Measurements from ENCODE around the gene HIGD2A. TPM values are rescaled to one million over a fixed set of nuclear protein-coding genes. Genes with fewer than 3 reads are reported as not detected.
A peak's percentile ranks its signal among the peaks of the same experiment; 100 is the strongest.

Gene HIGD2A
- total and polyA plus RNA-seq, 9 of the 15 experiments (the other 6 are each of a cell fraction or from before 2014, with no cell fraction given) = 94.7 to 264 (median 163) TPM

DNA sequence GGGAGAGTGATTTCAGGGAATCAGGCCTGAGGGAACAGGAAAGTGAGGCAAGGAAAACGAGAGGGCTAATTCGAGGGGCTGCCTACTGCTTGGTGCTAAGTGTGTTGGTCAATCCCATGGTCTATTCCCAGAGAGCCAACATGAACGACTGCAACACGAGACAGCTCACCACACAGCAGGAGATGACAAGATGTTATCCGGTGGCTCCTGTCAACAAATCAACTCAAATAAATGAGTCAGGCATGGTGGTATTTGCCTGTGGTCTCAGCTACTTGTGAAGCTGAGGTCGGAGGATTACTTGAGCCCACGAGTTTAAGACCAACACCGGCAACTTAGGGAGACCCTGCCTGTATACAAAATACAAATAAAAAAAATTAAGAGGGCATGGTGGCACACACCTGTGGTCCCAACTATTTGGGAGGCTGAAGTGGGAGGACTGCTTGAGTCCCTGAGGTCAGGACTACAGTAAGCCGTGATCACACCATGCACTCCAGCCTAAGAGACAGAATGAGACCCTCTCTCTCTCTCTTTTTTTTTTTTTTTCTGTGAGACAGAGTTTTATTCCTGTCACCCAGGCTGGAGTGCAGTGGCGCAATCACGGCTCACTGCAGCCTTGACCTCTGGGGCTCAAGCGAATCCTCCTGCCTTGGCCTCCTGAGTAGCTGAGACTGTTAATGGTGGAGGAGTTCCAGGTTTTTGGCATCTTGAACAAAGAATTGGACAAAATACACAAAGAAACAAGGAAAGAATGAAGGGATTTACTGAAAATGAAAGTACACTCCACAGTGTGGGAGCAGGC lies 50.6 kb downstream of the HIGD2A start (continued):
- peak; percentile 90 for TF ChIP-seq BHLHE40 (IDR thresholded peaks at IDR 0.05; ENCODE audit: low read length)
- peak; percentile 86 for TF ChIP-seq FOSL1 (tag; conservative IDR thresholded peaks at IDR 0.05)
- TF ChIP-seq, protein P1, sequence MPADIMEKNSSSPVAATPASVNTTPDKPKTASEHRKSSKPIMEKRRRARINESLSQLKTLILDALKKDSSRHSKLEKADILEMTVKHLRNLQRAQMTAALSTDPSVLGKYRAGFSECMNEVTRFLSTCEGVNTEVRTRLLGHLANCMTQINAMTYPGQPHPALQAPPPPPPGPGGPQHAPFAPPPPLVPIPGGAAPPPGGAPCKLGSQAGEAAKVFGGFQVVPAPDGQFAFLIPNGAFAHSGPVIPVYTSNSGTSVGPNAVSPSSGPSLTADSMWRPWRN (IDR thresholded peaks at IDR 0.05; ENCODE audit: low read depth) = peak; percentile 93
- TF ChIP-seq, protein P2, sequence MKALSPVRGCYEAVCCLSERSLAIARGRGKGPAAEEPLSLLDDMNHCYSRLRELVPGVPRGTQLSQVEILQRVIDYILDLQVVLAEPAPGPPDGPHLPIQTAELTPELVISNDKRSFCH (CRISPR knock-in tag; IDR thresholded peaks at IDR 0.05) = no peak
- TF ChIP-seq, protein P2 (tag; IDR thresholded peaks at IDR 0.05) = no peak
- no peak for TF ChIP-seq POU5F1 (IDR thresholded peaks at IDR 0.05; ENCODE audit: borderline replicate concordance, low read depth, low read length, partially characterized antibody)
- TF ChIP-seq MEIS2 (IDR thresholded peaks at IDR 0.05; ENCODE audit: partially characterized antibody) = peak; percentile 94
- TF ChIP-seq RBBP5 (IDR thresholded peaks at IDR 0.05; ENCODE audit: borderline replicate concordance, insufficient read depth, low read length, poor library complexity, severe bottlenecking) = no peak
- TF ChIP-seq, protein P3, sequence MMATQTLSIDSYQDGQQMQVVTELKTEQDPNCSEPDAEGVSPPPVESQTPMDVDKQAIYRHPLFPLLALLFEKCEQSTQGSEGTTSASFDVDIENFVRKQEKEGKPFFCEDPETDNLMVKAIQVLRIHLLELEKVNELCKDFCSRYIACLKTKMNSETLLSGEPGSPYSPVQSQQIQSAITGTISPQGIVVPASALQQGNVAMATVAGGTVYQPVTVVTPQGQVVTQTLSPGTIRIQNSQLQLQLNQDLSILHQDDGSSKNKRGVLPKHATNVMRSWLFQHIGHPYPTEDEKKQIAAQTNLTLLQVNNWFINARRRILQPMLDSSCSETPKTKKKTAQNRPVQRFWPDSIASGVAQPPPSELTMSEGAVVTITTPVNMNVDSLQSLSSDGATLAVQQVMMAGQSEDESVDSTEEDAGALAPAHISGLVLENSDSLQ (IDR thresholded peaks at IDR 0.05) = peak; percentile 53; the same call in 1 of the 2 replicates
- TF ChIP-seq SAFB (IDR thresholded peaks at IDR 0.05; ENCODE audit: borderline replicate concordance, low read depth, low read length) = no peak
- TF ChIP-seq JUN (IDR thresholded peaks at IDR 0.05; ENCODE audit: borderline replicate concordance, low read depth, low read length) = peak; percentile 77; the same call in 1 of the 2 replicates
- TF ChIP-seq JUN (CRISPR knock-in tag; IDR thresholded peaks at IDR 0.05; ENCODE audit: borderline replicate concordance) = no peak
- no peak for TF ChIP-seq TARDBP (IDR thresholded peaks at IDR 0.05)
- TF ChIP-seq ARID1B (IDR thresholded peaks at IDR 0.05) = peak; percentile 66
- no peak for TF ChIP-seq ZNF551 (CRISPR knock-in tag; IDR thresholded peaks at IDR 0.05)
- TF ChIP-seq NFATC3 (IDR thresholded peaks at IDR 0.05) = no peak
- 0 out of 4 replicates have a peak, but pooled peaks of 1 of the 2 experiments have one; percentile 29 for TF ChIP-seq FOXA3 (CRISPR knock-in tag; conservative IDR thresholded peaks at IDR 0.05 in 1 of 2, IDR thresholded peaks at IDR 0.05 in 1 of 2)
- no peak for TF ChIP-seq POLR2A (conservative IDR thresholded peaks at IDR 0.05)
- TF ChIP-seq ZNF444 (CRISPR knock-in tag; IDR thresholded peaks at IDR 0.05) = no peak
- TF ChIP-seq POLR2AphosphoS2 (IDR thresholded peaks at IDR 0.05; ENCODE audit: low read length) = no peak
- TF ChIP-seq THRAP3 (IDR thresholded peaks at IDR 0.05; ENCODE audit: borderline replicate concordance) = no peak
- no peak for TF ChIP-seq EGR1 (conservative IDR thresholded peaks at IDR 0.05)
- peak; percentile 9; the same call in 1 of the 2 replicates for TF ChIP-seq TCF3 (CRISPR knock-in tag; IDR thresholded peaks at IDR 0.05)
- TF ChIP-seq ZNF561 (CRISPR knock-in tag; conservative IDR thresholded peaks at IDR 0.05) = no peak
- TF ChIP-seq, protein P4, sequence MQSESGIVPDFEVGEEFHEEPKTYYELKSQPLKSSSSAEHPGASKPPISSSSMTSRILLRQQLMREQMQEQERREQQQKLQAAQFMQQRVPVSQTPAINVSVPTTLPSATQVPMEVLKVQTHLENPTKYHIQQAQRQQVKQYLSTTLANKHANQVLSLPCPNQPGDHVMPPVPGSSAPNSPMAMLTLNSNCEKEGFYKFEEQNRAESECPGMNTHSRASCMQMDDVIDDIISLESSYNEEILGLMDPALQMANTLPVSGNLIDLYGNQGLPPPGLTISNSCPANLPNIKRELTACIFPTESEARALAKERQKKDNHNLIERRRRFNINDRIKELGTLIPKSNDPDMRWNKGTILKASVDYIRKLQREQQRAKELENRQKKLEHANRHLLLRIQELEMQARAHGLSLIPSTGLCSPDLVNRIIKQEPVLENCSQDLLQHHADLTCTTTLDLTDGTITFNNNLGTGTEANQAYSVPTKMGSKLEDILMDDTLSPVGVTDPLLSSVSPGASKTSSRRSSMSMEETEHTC (IDR thresholded peaks at IDR 0.05) = 0 out of 2 replicates have a peak, but pooled peaks have one; percentile 28
- peak; percentile 53; the same call in 1 of the 2 replicates for TF ChIP-seq SOX6 (IDR thresholded peaks at IDR 0.05)
